ENCODE data around the gene STK38.

DNA sequence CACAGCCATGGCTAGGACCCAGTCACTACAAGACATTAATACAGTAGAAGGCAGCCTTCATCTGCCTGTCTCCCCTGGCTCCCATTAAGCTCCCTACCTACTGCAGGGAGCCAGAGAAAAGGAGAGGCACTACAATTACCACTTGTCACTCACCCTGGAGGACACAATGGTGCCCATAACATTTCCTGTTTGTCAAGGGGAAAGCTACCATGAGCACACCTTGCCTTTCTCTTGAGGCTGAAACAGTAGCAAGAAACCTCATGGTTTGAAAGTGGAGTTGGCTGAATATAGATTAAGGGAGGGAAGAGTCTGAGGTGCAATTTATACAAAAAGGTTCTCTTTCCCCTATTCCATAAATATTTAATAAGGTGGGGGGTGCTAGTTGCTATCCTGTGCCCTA lies 27.9 kb downstream of the STK38 start:
- TF ChIP-seq, protein P1, sequence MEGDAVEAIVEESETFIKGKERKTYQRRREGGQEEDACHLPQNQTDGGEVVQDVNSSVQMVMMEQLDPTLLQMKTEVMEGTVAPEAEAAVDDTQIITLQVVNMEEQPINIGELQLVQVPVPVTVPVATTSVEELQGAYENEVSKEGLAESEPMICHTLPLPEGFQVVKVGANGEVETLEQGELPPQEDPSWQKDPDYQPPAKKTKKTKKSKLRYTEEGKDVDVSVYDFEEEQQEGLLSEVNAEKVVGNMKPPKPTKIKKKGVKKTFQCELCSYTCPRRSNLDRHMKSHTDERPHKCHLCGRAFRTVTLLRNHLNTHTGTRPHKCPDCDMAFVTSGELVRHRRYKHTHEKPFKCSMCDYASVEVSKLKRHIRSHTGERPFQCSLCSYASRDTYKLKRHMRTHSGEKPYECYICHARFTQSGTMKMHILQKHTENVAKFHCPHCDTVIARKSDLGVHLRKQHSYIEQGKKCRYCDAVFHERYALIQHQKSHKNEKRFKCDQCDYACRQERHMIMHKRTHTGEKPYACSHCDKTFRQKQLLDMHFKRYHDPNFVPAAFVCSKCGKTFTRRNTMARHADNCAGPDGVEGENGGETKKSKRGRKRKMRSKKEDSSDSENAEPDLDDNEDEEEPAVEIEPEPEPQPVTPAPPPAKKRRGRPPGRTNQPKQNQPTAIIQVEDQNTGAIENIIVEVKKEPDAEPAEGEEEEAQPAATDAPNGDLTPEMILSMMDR (IDR thresholded peaks at IDR 0.05; ENCODE audit: low read depth, low read length, poor library complexity, severe bottlenecking) = no peak
- TF ChIP-seq EZH2phosphoT487 (IDR thresholded peaks at IDR 0.05; ENCODE audit: borderline replicate concordance, low read length) = no peak
